HG02885 (cell line): Measurements from ENCODE around the gene TSPYL2.

Experiments used
- ATAC-seq: cut with Tn5 transposase; IDR thresholded peaks from one replicate; pipeline ENCODE4 v1.9.1; 2021; ENCODE audit warnings: mild to moderate bottlenecking; ENCODE audit not compliant: unreplicated experiment, poor library complexity

TSPYL2 gene

DNA sequence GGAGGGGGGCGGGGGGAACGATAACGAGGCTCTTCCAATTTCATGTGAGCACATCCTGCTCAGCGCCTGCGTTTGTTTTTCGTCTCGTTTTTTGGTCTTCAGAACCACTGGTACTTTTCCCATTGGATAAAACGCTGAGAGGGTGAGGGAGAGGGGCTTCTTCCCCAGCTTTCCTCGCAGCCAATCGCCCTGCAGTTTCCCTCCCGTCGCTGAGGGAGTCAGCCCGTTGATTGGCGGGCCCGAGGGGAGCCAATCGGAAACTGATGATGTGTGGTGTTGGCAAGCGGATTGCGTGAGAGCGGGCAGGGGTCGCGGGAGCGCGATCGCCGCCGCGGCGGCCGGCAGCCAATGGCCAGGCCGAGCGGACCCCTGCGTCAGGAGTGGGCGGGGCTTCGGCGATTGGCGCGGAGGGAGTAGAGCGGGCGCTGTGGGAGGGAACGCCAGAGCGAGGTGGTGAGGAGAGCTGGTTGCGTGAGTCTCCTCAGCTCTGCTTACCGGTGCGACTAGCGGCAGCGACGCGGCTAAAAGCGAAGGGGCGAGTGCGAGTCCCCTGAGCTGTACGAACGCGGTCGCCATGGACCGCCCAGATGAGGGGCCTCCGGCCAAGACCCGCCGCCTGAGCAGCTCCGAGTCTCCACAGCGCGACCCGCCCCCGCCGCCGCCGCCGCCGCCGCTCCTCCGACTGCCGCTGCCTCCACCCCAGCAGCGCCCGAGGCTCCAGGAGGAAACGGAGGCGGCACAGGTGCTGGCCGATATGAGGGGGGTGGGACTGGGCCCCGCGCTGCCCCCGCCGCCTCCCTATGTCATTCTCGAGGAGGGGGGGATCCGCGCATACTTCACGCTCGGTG is at the start of gene TSPYL2:
TSPYL2 (plus strand) TSS at position 443 of the 848 bp plus-strand sequence; CDS start at position 575, 132 bp downstream.
- peak; percentile 95 for ATAC-seq

GRCh38 chrX:53036149-53036548 is 46.0 kb upstream of the TSPYL2 start:
- no peak for ATAC-seq

- ATAC-seq, result no peak
These were observed 42.9 kb upstream of the TSPYL2 start for GRCh38 chrX:53039236-53039635.

- ATAC-seq, result no peak
These were observed 37.2 kb upstream of the TSPYL2 start for GRCh38 chrX:53044995-53045394.

DNA sequence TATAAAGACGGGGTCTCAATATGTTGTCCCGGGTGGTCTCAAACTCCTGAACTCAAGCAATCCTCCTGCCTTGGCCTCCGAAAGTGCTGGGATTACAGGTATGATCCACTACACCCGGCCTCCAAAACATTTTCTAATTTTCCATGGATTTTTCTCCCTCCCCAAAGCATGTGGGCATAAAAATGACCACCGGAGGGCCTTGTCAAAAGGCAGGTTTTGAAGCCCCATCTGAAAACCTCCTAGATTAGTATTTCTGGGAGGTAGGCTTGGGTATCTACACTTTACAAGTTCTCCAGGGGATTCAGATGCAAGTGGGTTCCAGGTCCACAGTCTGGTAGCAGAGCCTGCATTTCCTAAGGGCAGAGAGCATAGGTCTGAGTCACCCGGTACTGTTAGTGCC is 34.9 kb upstream of the TSPYL2 start:
- no peak for ATAC-seq

GRCh38 chrX:53048169-53049126 is 33.7 kb upstream of the TSPYL2 start, which contains the start of gene GPR173:
TSS of gene GPR173 (plus strand) at chrX:53048789. CDS start at chrX:53076622, 27,833 bp downstream.
- ATAC-seq, result no peak

GRCh38 chrX:53049127-53049517 is 33.0 kb upstream of the TSPYL2 start:
- no peak for ATAC-seq

DNA sequence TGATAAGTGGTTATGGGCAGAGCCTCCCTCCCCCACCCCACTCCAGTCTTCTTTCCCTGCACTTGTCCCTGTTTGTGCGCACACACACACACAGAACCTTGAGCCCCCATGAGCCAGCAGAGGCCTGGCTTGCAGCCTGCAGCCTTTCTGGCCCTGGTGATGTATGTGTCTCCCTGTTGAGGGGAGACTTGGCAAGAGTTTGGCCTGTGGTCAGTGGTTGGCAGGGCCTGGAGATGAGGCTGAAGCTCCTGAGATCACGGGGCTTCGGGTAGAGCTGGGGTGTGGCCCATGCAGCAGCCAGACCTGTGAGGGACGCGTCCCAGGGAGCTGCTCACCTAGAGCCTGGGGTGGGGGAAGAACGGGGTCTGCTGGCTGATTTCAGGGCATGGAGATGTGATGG is 31.3 kb upstream of the TSPYL2 start:
- ATAC-seq, result no peak

DNA sequence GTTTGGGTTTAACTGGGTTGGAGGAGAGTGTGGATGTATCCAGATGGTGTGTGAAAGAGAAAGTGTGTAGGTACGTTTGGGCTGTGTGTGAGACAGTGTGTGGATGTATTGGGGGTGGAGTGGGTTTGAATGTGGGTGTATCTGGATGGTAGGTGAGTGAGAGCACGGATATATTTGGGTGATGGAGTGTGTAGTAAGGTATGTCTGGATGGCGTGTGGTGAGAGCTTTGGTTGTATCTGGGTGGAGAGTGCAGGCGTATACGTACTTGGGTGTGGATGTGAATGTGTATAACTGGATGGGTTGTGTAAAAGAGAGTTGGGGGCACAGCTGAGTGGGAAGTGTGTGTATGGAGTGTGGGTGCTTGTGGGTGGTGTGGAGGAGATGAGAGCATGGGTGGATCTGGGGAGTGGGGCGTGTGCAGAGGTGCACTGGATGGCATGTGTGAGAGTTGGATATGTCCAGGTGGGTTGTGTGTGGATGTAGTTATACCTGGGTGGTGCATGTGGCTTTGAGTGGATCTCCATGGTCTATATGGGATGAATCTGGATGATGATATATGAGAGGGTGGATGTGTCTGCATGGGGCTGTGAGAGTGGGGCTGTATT is 26.8 kb upstream of the TSPYL2 start:
- no peak for ATAC-seq

DNA sequence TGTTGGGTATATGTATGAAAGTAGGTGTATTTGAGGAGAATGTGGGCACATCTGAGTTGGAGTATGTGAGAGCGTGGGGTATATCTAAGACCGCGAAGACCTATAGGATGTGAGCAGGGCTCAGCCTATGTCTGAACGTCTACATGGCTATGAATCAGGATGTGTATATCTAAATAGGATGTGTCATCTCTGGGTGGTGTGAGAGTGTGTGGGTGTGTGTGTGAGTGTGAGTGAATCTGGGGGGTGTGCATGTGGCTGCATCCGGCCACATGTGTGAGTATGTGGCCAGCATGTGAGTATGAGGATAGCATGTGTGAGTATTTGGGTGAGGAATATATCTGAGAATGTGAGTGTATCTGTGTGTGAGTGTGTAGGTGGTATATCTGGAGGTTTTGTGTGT is 25.9 kb upstream of the TSPYL2 start:
- no peak for ATAC-seq

GRCh38 chrX:53065104-53065503 is 17.1 kb upstream of the TSPYL2 start:
- ATAC-seq, result no peak

- ATAC-seq, result no peak
These were observed 11.1 kb upstream of the TSPYL2 start for GRCh38 chrX:53071064-53071463.

DNA sequence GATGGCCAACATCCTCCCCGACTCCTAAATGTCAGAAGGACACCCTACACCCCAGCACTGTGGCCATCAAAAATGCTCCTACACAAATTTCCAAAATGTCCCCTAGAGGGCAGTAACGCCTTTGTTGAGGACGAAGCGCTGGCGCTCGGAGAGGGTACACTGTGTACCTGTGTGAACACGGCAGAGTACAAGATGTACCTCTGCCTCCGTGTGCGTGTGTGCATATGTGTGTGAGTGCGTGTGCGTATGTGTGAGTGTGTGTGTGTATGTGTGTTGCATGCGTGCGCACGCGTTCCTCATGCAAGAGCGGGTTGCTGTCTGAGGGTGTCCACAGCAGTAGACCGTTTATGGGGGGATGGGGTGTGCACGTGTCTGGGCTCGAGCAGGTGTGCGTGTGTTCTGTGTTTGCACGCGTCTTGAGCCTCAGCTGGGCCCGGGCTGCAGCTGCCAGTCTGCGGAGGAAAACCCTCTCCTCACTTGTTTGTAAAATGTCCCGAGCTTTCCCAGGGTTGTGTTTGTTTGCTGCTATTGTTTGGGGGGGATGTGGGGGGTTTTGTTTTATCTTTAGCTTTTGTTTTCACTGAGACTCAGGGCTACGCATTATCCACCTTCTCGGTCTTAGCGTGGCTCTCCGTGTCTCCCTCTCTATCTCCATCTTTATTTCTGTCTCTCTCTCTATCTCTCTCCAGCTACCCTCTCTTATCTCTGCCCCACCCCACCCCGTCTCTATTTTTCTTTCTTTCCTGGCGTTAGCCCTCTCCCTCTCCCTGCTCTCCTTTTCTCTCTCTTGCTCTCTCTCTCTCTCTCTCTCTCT is 10.4 kb upstream of the TSPYL2 start:
- peak; percentile 80 for ATAC-seq

DNA sequence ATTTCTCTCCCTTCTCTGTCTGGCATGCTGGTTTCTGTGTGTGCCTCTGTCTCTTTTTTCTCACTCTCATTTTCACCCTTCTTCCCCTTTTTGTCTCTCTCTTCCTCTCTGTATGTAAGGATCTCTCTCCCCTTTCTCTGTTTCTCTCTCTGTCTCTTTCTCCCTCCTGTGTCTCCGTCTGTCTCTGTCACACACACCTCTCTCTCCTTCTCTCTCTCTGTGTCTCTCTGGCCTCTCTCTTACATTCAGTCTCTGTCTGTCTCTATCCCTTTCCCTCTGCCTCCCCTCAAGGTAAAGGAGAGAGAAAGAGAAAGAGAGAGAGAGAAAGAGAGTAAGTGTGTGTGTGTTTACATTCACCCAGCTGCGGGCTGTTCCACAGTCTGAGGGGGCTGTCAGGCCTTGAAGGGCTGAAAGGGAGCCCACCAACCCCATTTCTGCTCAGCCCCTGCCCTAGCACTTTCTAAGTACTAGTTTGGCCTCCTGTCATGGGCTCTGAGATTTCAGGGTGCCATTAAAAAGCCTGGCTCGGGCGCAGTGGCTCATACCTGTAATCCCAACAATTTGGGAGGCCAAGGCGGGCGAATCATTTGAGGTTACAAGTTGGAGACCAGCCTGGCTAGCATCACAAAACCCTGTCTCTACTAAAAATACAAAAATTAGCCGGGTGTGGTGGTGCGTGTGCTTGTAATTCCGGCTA is 9.6 kb upstream of the TSPYL2 start:
- ATAC-seq, result no peak

DNA sequence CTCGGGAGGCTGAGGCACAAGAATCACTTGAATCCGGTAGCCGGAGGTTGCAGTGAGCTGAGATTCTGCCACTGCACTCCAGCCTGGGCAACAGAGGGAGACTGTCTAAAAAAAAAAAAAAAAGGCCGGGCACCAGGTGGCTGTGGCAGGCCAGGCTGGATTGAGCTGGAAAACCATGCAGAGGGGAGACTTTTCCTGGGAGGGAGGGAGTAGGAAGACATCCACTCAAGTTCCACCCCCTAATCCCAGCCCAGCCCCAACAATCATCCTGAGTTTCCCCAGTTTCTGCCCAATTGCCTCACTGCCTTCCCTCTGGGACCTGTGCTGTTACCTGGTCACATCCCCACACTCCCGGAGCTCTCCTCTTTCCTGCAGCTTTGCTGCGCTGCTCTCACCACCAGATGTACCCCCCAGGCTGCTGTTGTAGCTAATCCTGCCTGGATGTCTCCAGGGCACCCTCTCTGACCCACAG is 9.0 kb upstream of the TSPYL2 start:
- no peak for ATAC-seq

GRCh38 chrX:53075011-53075410 is 7.2 kb upstream of the TSPYL2 start:
- ATAC-seq, result no peak

DNA sequence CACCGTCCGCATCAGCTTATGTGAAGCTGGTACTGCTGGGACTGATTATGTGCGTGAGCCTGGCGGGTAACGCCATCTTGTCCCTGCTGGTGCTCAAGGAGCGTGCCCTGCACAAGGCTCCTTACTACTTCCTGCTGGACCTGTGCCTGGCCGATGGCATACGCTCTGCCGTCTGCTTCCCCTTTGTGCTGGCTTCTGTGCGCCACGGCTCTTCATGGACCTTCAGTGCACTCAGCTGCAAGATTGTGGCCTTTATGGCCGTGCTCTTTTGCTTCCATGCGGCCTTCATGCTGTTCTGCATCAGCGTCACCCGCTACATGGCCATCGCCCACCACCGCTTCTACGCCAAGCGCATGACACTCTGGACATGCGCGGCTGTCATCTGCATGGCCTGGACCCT is 5.5 kb upstream of the TSPYL2 start:
- ATAC-seq, result no peak

DNA sequence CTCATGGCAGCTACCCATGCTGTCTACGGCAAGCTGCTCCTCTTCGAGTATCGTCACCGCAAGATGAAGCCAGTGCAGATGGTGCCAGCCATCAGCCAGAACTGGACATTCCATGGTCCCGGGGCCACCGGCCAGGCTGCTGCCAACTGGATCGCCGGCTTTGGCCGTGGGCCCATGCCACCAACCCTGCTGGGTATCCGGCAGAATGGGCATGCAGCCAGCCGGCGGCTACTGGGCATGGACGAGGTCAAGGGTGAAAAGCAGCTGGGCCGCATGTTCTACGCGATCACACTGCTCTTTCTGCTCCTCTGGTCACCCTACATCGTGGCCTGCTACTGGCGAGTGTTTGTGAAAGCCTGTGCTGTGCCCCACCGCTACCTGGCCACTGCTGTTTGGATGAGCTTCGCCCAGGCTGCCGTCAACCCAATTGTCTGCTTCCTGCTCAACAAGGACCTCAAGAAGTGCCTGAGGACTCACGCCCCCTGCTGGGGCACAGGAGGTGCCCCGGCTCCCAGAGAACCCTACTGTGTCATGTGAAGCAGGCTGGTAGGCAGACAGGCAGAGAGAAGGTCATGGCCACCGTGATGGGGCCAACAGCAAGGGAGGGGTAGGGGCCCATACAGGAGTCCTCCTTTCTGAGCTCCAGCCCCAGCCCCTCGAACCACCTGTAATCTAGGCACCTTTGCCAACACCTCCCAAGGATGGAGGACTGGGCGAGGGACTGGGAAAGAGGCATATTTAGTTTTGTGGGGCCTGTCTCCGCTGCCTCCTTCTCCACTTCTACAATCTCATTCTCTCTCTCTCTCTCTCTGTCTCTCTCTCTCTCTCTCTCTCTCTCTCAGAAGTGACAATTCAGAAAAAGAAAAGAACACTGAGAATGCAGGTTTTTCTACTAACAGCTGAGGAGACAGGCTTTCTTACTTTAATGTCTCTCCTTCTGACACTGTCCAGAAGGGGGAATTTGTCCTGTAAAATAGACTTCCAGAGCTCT is 4.7 kb upstream of the TSPYL2 start:
- no peak for ATAC-seq
